Lung (tissue), 12 donors: ENCODE data around the gene ASB15. TPM values are rescaled to one million over a fixed set of nuclear protein-coding genes. Genes with fewer than 3 reads are reported as not detected.

Experiments used
- ATAC-seq: fragments of 200-7000 bp; cut with Tn5 transposase; one replicate; pipeline ENCODE4 v1.9.1; 2020; ENCODE audit warnings: moderate number of reproducible peaks; ENCODE audit not compliant: insufficient read depth, low FRiP score
- DNase-seq, 3 donors: peaks; one replicate each; pipeline ENCODE4 v3.0.0-alpha.2; 2013 to 2017
- H3K27ac ChIP-seq, 2 donors: one replicate each; pipeline ENCODE4 v1.5.1; 2013; ENCODE audit warnings: mild to moderate bottlenecking in 2 of 2, moderate library complexity in 2 of 2, control low read depth in 1 of 2, inconsistent platforms in 1 of 2, low read depth in 1 of 2, low read length in 1 of 2
- H3K27me3 ChIP-seq, 3 donors: one replicate each; pipeline ENCODE4 v1.5.1; 2013; ENCODE audit warnings: low read length in 2 of 3; ENCODE audit not compliant: control insufficient read depth in 3 of 3, insufficient read depth in 3 of 3
- H3K36me3 ChIP-seq, 4 donors: one replicate each; pipeline ENCODE4 v1.5.1; 2013; ENCODE audit warnings: low read length in 4 of 4, mild to moderate bottlenecking in 1 of 4, moderate library complexity in 1 of 4; ENCODE audit not compliant: control insufficient read depth in 4 of 4, insufficient read depth in 4 of 4
- H3K4me1 ChIP-seq, 5 donors: one replicate each; pipeline ENCODE4 v1.5.1; 2013; ENCODE audit warnings: low read length in 5 of 5, mild to moderate bottlenecking in 2 of 5, moderate library complexity in 1 of 5; ENCODE audit not compliant: control insufficient read depth in 5 of 5, insufficient read depth in 5 of 5
- H3K4me3 ChIP-seq: one replicate; pipeline ENCODE4 v1.5.1; 2013; ENCODE audit warnings: mild to moderate bottlenecking, control low read depth, moderate library complexity
- H3K9ac ChIP-seq, 2 donors: one replicate each; pipeline ENCODE4 v1.5.1; 2013; ENCODE audit warnings: low read length in 2 of 2, control low read depth in 1 of 2; ENCODE audit not compliant: insufficient read depth in 1 of 2
- H3K9me3 ChIP-seq, 4 donors: one replicate each; pipeline ENCODE4 v1.5.1; 2013; ENCODE audit warnings: low read length in 3 of 4, mild to moderate bottlenecking in 1 of 4, moderate library complexity in 1 of 4; ENCODE audit not compliant: control insufficient read depth in 4 of 4, insufficient read depth in 3 of 4
- CTCF ChIP-seq: IDR thresholded peaks from 2 replicates; pipeline ENCODE4 v1.5.1; 2012; ENCODE audit warnings: mild to moderate bottlenecking; ENCODE audit errors: control extremely low read depth, extremely low read depth
- WGBS, 2 donors: extraction: QIAGEN DNeasy Blood & Tissue Kit; methylation state at CpG; one replicate each; pipeline ENCODE4 v1.1.7; 2013; 5-methylcytosine and 5-hydroxymethylcytosine counted together
- polyA plus RNA-seq, 2 donors: library from polyadenylated mRNA; stranded (reverse); fragments of 200-250 nt; gene quantifications; one replicate each; pipeline ENCODE4 v1.2.1, GENCODE V29; 2013
- total RNA-seq, 2 donors: library from RNA; depleted of rRNA in 1 of 2; stranded (reverse); fragments of >200 nt in 1 of 2; gene quantifications; one replicate each; pipeline ENCODE4 v1.2.1, GENCODE V29; 2014 to 2021
- donor health status: control.
- donor health status: control.
- donor health status: Bipolar disorder and iron deficiency.
- donor health status: healthy.
- donor health status: DM: yes; HTN: yes; CAD: no.

Gene ASB15
- total and polyA plus RNA-seq, 4 donors, result not detected

GRCh38 chr7:123665896-123666295, 64.3 kb downstream of the ASB15 start:
- Histone ChIP-seq H3K4me3 (no peak overlapping the region), H3K27ac (peak overlapping the region in 1 of 2 donors; percentile 77), H3K36me3 (no peaks in the 10 kb centered on the region), H3K9ac (no peak overlapping the region), H3K27me3 (no peaks in the 10 kb centered on the region), H3K4me1 (peaks cover 0 to 12% (median 0%) of the 10 kb centered on the region in 5 donors), H3K9me3 (peaks cover 0 to 2% (median 0%) of the 10 kb centered on the region in 4 donors)
- TF ChIP-seq CTCF, result no peak
- 84 to 94% methylated on average over 1 of the region's 1 CpG for WGBS, 2 donors
- DNase-seq (no peak), ATAC-seq (no peak)

GRCh38 chr7:123666492-123666891, 64.9 kb downstream of the ASB15 start:
- Histone ChIP-seq H3K36me3 (no peaks in the 10 kb centered on the region), H3K4me1 (peaks cover 0 to 12% (median 0%) of the 10 kb centered on the region in 5 donors), H3K4me3 (no peak overlapping the region), H3K27me3 (no peaks in the 10 kb centered on the region), H3K9me3 (peaks cover 0 to 2% (median 0%) of the 10 kb centered on the region in 4 donors), H3K9ac (no peak overlapping the region), H3K27ac (peak overlapping the region in 1 of 2 donors; percentile 77)
- WGBS, 2 donors, result 76 to 85% methylated on average over 1 of the region's 1 CpG
- DNase-seq (no peak), ATAC-seq (no peak)
- no peak for TF ChIP-seq CTCF

DNA sequence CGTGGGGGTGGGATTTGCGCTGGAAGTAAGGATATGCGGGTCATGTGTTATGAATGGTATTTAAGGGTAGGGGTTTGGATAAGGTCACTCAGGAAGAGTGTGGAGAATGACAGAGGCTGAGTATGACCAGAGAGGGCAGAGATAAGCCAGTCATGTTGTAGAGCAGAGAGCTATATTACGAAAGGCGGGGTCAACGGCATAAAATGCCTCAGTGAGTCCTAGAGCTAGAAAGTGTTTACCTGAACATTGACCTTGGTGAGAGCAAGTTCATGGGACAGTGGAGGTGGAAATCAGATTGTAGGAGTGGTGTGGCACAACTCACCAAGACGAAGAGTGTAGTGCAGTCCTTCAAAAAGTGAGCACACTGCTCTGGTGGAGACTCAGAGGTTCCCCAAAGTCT, 67.9 kb downstream of the ASB15 start:
- Histone ChIP-seq H3K36me3 (no peaks in the 10 kb centered on the region), H3K4me1 (peaks cover 0 to 15% (median 11%) of the 10 kb centered on the region in 5 donors), H3K27me3 (no peaks in the 10 kb centered on the region), H3K4me3 (no peak overlapping the region), H3K27ac (no peak overlapping the region), H3K9me3 (no peaks in the 10 kb centered on the region), H3K9ac (no peak overlapping the region)
- ATAC-seq (no peak), DNase-seq (no peak)
- WGBS, 2 donors, result 95 to 97% methylated on average over 7 of the region's 7 CpGs
- TF ChIP-seq CTCF, result no peak

- 89 to 91% methylated on average over 5 of the region's 5 CpGs for WGBS, 2 donors
- Histone ChIP-seq H3K4me3 (no peak overlapping the region), H3K27ac (no peak overlapping the region), H3K36me3 (no peaks in the 10 kb centered on the region), H3K27me3 (no peaks in the 10 kb centered on the region), H3K9me3 (no peaks in the 10 kb centered on the region), H3K9ac (no peak overlapping the region), H3K4me1 (peaks cover 1 to 23% (median 11%) of the 10 kb centered on the region in 5 donors)
- ATAC-seq (no peak), DNase-seq (no peak)
- no peak for TF ChIP-seq CTCF
These were observed 71.6 kb downstream of the ASB15 start for GRCh38 chr7:123673137-123673732.
